IMR-90 (cell line): ENCODE results near the gene SHROOM3. TPM values are rescaled to one million over a fixed set of nuclear protein-coding genes. Genes with fewer than 3 reads are reported as not detected.

ENCODE experiments used
- ATAC-seq: fragments of 200-7000 bp; cut with Tn5 transposase; 2 replicates; pipeline ENCODE4 v1.9.1; 2020; ENCODE audit warnings: low read depth, mild to moderate bottlenecking, moderate library complexity
- BruUV-seq: library from RNA; stranded (reverse); fragments of 400-500 nt; replicated peaks from 2 replicates; lab custom pipeline; 2021; lab: Mats Ljungman, UMichigan
- CTCF ChIA-PET: fragments of 300-600 bp; formaldehyde crosslinking; extraction: SDS; loops from one replicate; lab custom pipeline; 2021; ENCODE audit warnings: antibody characterized with exemption; lab: Yijun Ruan, JAX
- POLR2A ChIA-PET: fragments of 300-600 bp; sonication (Branson Sonifier 250); formaldehyde crosslinking; loops from one replicate; lab custom pipeline; 2022; ENCODE audit warnings: antibody characterized with exemption; ENCODE audit not compliant: unreplicated experiment; lab: Charles Lee
- DNase-seq: peaks from one replicate; pipeline ENCODE4 v3.0.0; 2013
- H2AFZ ChIP-seq: replicated peaks from 2 replicates; pipeline ENCODE3; 2013; ENCODE audit warnings: low read length, mild to moderate bottlenecking; ENCODE audit not compliant: poor library complexity
- H2AK5ac ChIP-seq: 2 replicates; pipeline ENCODE4 v1.6.1; 2013; ENCODE audit warnings: low read depth, low read length, inconsistent platforms
- H2AK9ac ChIP-seq: replicated peaks from 2 replicates; pipeline ENCODE3; 2013; ENCODE audit warnings: mild to moderate bottlenecking, low read depth, low read length, moderate library complexity; ENCODE audit not compliant: poor library complexity
- H2BK120ac ChIP-seq: 2 replicates; pipeline ENCODE4 v1.6.1; 2013; ENCODE audit warnings: low read depth, low read length, inconsistent platforms
- H2BK15ac ChIP-seq: 3 replicates; pipeline ENCODE4 v1.6.1; 2013; ENCODE audit warnings: low read depth, low read length, inconsistent platforms
- H2BK20ac ChIP-seq: 2 replicates; pipeline ENCODE4 v1.6.1; 2013; ENCODE audit warnings: low read depth, mild to moderate bottlenecking, inconsistent platforms, low read length, moderate library complexity
- H2BK5ac ChIP-seq: 2 replicates; pipeline ENCODE4 v1.6.1; 2013; ENCODE audit warnings: mild to moderate bottlenecking, low read depth, low read length, inconsistent platforms; ENCODE audit not compliant: poor library complexity, severe bottlenecking
- H3K14ac ChIP-seq: replicated peaks from 2 replicates; pipeline ENCODE4 v1.6.1; 2013; ENCODE audit warnings: low read depth, low read length, inconsistent platforms
- H3K18ac ChIP-seq: 2 replicates; pipeline ENCODE4 v1.6.1; 2013; ENCODE audit warnings: low read depth, low read length, control low read depth
- H3K23ac ChIP-seq: 2 replicates; pipeline ENCODE4 v1.6.1; 2013; ENCODE audit warnings: low read depth, low read length, inconsistent platforms
- H3K27ac ChIP-seq: 2 replicates; pipeline ENCODE4 v1.5.1; 2013; ENCODE audit warnings: mild to moderate bottlenecking, control low read depth, low read length; ENCODE audit not compliant: insufficient read depth
- H3K27me3 ChIP-seq: 2 replicates; pipeline ENCODE4 v1.6.1; 2013; ENCODE audit warnings: low read length; ENCODE audit not compliant: control insufficient read depth, insufficient read depth
- H3K36me3 ChIP-seq: 2 replicates; pipeline ENCODE4 v1.6.1; 2013; ENCODE audit warnings: low read length, mixed read lengths; ENCODE audit not compliant: control insufficient read depth, insufficient read depth
- H3K4ac ChIP-seq: 2 replicates; pipeline ENCODE4 v1.6.1; 2013; ENCODE audit warnings: low read depth, low read length, inconsistent platforms
- H3K4me1 ChIP-seq: 2 replicates; pipeline ENCODE4 v1.6.1; 2013; ENCODE audit warnings: low read length, mixed read lengths; ENCODE audit not compliant: control insufficient read depth, insufficient read depth
- H3K4me2 ChIP-seq: 2 replicates; pipeline ENCODE4 v1.6.1; 2013; ENCODE audit warnings: low read depth, mild to moderate bottlenecking, control low read depth, low read length, moderate library complexity
- H3K4me3 ChIP-seq: 2 replicates; pipeline ENCODE4 v1.5.1; 2013; ENCODE audit warnings: low read depth, mild to moderate bottlenecking, control low read depth, low read length, moderate library complexity; ENCODE audit not compliant: insufficient read depth
- H3K56ac ChIP-seq: 2 replicates; pipeline ENCODE4 v1.6.1; 2013; ENCODE audit warnings: low read length, inconsistent platforms; ENCODE audit not compliant: insufficient read depth; ENCODE audit errors: extremely low read depth
- H3K79me1 ChIP-seq, 2 experiments: 2 replicates each; pipeline ENCODE4 v1.6.1; 2013; ENCODE audit warnings: low read length in 2 of 2, inconsistent platforms in 1 of 2, low read depth in 1 of 2
- H3K9ac ChIP-seq: 2 replicates; pipeline ENCODE4 v1.6.1; 2013; ENCODE audit warnings: low read depth, low read length, control low read depth
- H3K9me1 ChIP-seq: 2 replicates; pipeline ENCODE4 v1.6.1; 2013; ENCODE audit warnings: low read length, inconsistent platforms; ENCODE audit not compliant: insufficient read depth
- H3K9me3 ChIP-seq: 2 replicates; pipeline ENCODE4 v1.6.1; 2013; ENCODE audit warnings: low read length; ENCODE audit not compliant: control insufficient read depth, insufficient read depth
- H4K20me1 ChIP-seq: 2 replicates; pipeline ENCODE4 v1.6.1; 2013; ENCODE audit warnings: low read length, inconsistent platforms; ENCODE audit not compliant: insufficient read depth
- H4K5ac ChIP-seq: 2 replicates; pipeline ENCODE4 v1.6.1; 2013; ENCODE audit warnings: mild to moderate bottlenecking, low read depth, low read length, control low read depth
- H4K8ac ChIP-seq, 2 experiments: 2 replicates each; pipeline ENCODE4 v1.6.1; 2013; ENCODE audit warnings: low read depth in 2 of 2, low read length in 2 of 2, control low read depth in 1 of 2, inconsistent platforms in 1 of 2
- H4K91ac ChIP-seq: 2 replicates; pipeline ENCODE4 v1.6.1; 2013; ENCODE audit warnings: low read depth, low read length, inconsistent platforms; ENCODE audit not compliant: insufficient read depth
- BHLHE40 ChIP-seq: fragments of 150-350 bp; IDR thresholded peaks from 2 replicates; pipeline ENCODE4 v1.6.1; 2016; ENCODE audit warnings: mild to moderate bottlenecking, low read depth, low read length
- CEBPB ChIP-seq: IDR thresholded peaks from 2 replicates; pipeline ENCODE4 v1.6.1; 2012; ENCODE audit warnings: low read depth, low read length, improper control_type of control experiment
- CHD1 ChIP-seq: IDR thresholded peaks from 2 replicates; pipeline ENCODE4 v1.6.1; 2012; ENCODE audit warnings: low read depth, low read length, improper control_type of control experiment
- FOS ChIP-seq: fragments of 150-350 bp; IDR thresholded peaks from 2 replicates; pipeline ENCODE4 v1.6.1; 2016; ENCODE audit warnings: low read depth, low read length
- MAFK ChIP-seq: IDR thresholded peaks from 2 replicates; pipeline ENCODE4 v1.6.1; 2012; ENCODE audit warnings: low read depth, low read length, improper control_type of control experiment
- MAZ ChIP-seq: IDR thresholded peaks from 2 replicates; pipeline ENCODE4 v1.6.1; 2012; ENCODE audit warnings: low read depth, mild to moderate bottlenecking, low read length, improper control_type of control experiment, moderate library complexity, borderline replicate concordance
- MXI1 ChIP-seq: IDR thresholded peaks from 2 replicates; pipeline ENCODE4 v1.6.1; 2012; ENCODE audit warnings: low read depth, mild to moderate bottlenecking, low read length, moderate library complexity, borderline replicate concordance
- NFE2L2 ChIP-seq: fragments of 150-350 bp; IDR thresholded peaks from 2 replicates; pipeline ENCODE4 v1.6.1; 2016; ENCODE audit warnings: low read depth, mild to moderate bottlenecking, low read length
- POLR2A ChIP-seq: IDR thresholded peaks from 2 replicates; pipeline ENCODE4 v1.6.1; 2012; ENCODE audit warnings: mild to moderate bottlenecking, low read depth, low read length
- RAD21 ChIP-seq: IDR thresholded peaks from 2 replicates; pipeline ENCODE4 v1.6.1; 2012; ENCODE audit warnings: low read length, improper control_type of control experiment
- RCOR1 ChIP-seq: IDR thresholded peaks from 2 replicates; pipeline ENCODE4 v1.6.1; 2012; ENCODE audit warnings: mild to moderate bottlenecking, low read length, improper control_type of control experiment; ENCODE audit not compliant: insufficient replicate concordance
- RFX5 ChIP-seq: IDR thresholded peaks from 2 replicates; pipeline ENCODE4 v1.8.0; 2012; ENCODE audit warnings: low read depth, mild to moderate bottlenecking, low read length, moderate library complexity
- SMC3 ChIP-seq: fragments of 150-350 bp; IDR thresholded peaks from 2 replicates; pipeline ENCODE4 v1.6.1; 2016; ENCODE audit warnings: low read depth, mild to moderate bottlenecking, antibody characterized with exemption, low read length, moderate library complexity
- WGBS, 2 experiments: methylation state at CpG; one replicate each; pipeline versions ENCODE4 v1.1.5 to v1.1.7; 2013; ENCODE audit warnings: missing lambda C conversion rate in 2 of 2; ENCODE audit not compliant: insufficient read length in 1 of 2; ENCODE audit errors: extremely low coverage in 2 of 2; 5-methylcytosine and 5-hydroxymethylcytosine counted together
- dilution Hi-C: fragments of 300-500 bp; cut with HindIII; formaldehyde crosslinking; loops from one replicate; pipeline ENCODE4 v1.14.3; 2018; ENCODE audit warnings: low sequenced_read_pairs; ENCODE audit not compliant: unreplicated experiment
- in situ Hi-C: fragments of 300-500 bp; cut with MboI; formaldehyde crosslinking; loops from 3 replicates; pipeline ENCODE4 v1.14.3; 2019; ENCODE audit warnings: low sequenced_read_pairs, inconsistent platforms, mixed read lengths
- intact Hi-C: fragments of 100-400 bp; cut with micrococcal nuclease; formaldehyde crosslinking; loops from 2 replicates; pipeline ENCODE4 v1.10.0; 2022
- polyA plus RNA-seq, 3 experiments: library from polyadenylated mRNA; depleted of rRNA; stranded (reverse); fragments of >200 nt; gene quantifications; 2 replicates each; pipeline ENCODE4 v1.2.3, GENCODE V29; 2012; ENCODE audit warnings: low replicate concordance in 1 of 3
- total RNA-seq: library from RNA; depleted of rRNA; stranded (reverse); fragments of >200 nt; gene quantifications from 2 replicates; pipeline ENCODE4 v1.2.3, GENCODE V29; 2012
- TF ChIP-seq, protein P1 (sequence below): fragments of 150-350 bp; IDR thresholded peaks from 2 replicates; pipeline ENCODE4 v1.6.1; 2016; ENCODE audit warnings: low read depth, mild to moderate bottlenecking, low read length, moderate library complexity, borderline replicate concordance
- TF ChIP-seq, protein P2 (sequence below): conservative IDR thresholded peaks from 2 replicates; pipeline ENCODE4 v1.5.1; 2012; ENCODE audit warnings: mild to moderate bottlenecking, low read depth, low read length, improper control_type of control experiment
- TF ChIP-seq, protein P3 (sequence below): fragments of 150-350 bp; IDR thresholded peaks from 2 replicates; pipeline ENCODE4 v1.6.1; 2017; ENCODE audit warnings: mild to moderate bottlenecking, antibody characterized with exemption, low read length, low read depth

SHROOM3 gene
- total and polyA plus RNA-seq, 2 of the 4 experiments (the other 2 are of a cell fraction), result 10.8 to 19.5 TPM

DNA sequence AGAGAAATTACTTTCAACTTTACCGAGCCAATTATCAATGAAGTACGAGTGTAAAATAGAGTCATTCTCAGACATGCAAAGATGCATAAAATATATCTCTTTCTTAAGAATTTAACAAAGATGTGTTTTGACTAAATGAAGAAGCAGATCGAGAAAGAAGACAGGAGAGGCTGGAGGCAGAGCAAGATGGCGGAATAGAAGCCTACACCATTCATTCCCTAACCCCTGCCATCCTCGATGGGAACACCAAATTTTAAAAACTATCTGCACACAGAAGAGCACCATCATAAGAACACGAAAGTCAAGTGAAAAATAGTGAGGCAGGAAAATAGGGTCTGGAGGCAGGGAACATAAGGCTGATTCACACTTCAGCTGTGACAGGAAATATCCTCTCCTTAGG lies 49.1 kb upstream of the SHROOM3 start:
- H3K36me3 ChIP-seq, result no peaks in the 10 kb centered on the region
- ChIA-PET POLR2A (no interaction called here), CTCF (interaction anchor here (0.9 kb wide), 1 partner anchor 8 kb away, joined by 4 read pairs; no protein-coding TSS in a partner anchor)
- H3K18ac ChIP-seq, result no peak overlapping the region
- no peak overlapping the region for H2AK5ac ChIP-seq
- no peaks in the 10 kb centered on the region for H3K79me1 ChIP-seq
- H2BK15ac ChIP-seq, result no peak overlapping the region
- H4K8ac ChIP-seq, result no peak overlapping the region
- no peak for TF ChIP-seq NFE2L2
- no peak for TF ChIP-seq MXI1
- TF ChIP-seq RFX5, result no peak
- TF ChIP-seq POLR2A, result no peak
- TF ChIP-seq, protein P1, sequence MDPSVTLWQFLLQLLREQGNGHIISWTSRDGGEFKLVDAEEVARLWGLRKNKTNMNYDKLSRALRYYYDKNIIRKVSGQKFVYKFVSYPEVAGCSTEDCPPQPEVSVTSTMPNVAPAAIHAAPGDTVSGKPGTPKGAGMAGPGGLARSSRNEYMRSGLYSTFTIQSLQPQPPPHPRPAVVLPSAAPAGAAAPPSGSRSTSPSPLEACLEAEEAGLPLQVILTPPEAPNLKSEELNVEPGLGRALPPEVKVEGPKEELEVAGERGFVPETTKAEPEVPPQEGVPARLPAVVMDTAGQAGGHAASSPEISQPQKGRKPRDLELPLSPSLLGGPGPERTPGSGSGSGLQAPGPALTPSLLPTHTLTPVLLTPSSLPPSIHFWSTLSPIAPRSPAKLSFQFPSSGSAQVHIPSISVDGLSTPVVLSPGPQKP, result no peak
- no peak for TF ChIP-seq CHD1
- no peak for TF ChIP-seq CEBPB
- no peak for TF ChIP-seq MAFK
- no peak for TF ChIP-seq RCOR1
- TF ChIP-seq, protein P2, sequence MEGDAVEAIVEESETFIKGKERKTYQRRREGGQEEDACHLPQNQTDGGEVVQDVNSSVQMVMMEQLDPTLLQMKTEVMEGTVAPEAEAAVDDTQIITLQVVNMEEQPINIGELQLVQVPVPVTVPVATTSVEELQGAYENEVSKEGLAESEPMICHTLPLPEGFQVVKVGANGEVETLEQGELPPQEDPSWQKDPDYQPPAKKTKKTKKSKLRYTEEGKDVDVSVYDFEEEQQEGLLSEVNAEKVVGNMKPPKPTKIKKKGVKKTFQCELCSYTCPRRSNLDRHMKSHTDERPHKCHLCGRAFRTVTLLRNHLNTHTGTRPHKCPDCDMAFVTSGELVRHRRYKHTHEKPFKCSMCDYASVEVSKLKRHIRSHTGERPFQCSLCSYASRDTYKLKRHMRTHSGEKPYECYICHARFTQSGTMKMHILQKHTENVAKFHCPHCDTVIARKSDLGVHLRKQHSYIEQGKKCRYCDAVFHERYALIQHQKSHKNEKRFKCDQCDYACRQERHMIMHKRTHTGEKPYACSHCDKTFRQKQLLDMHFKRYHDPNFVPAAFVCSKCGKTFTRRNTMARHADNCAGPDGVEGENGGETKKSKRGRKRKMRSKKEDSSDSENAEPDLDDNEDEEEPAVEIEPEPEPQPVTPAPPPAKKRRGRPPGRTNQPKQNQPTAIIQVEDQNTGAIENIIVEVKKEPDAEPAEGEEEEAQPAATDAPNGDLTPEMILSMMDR, result no peak
- TF ChIP-seq, protein P3, sequence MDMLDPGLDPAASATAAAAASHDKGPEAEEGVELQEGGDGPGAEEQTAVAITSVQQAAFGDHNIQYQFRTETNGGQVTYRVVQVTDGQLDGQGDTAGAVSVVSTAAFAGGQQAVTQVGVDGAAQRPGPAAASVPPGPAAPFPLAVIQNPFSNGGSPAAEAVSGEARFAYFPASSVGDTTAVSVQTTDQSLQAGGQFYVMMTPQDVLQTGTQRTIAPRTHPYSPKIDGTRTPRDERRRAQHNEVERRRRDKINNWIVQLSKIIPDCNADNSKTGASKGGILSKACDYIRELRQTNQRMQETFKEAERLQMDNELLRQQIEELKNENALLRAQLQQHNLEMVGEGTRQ, result no peak
- TF ChIP-seq RAD21, result no peak
- no peak for TF ChIP-seq SMC3
- no peak for TF ChIP-seq FOS
- no peak for TF ChIP-seq BHLHE40
- no peak for TF ChIP-seq MAZ
- H3K9me1 ChIP-seq, result no peaks in the 10 kb centered on the region
- dilution Hi-C loops (no loop called here), in situ Hi-C loops (no loop called here), intact Hi-C loops (no loop called here)
- no peak overlapping the region for H2BK120ac ChIP-seq
- no peak overlapping the region for H3K4me3 ChIP-seq
- no TSS peak for BruUV-seq
- no peaks in the 10 kb centered on the region for H4K20me1 ChIP-seq
- H2BK20ac ChIP-seq, result no peak overlapping the region
- no peak overlapping the region for H2AK9ac ChIP-seq
- DNase-seq, result no peak
- H2BK5ac ChIP-seq, result no peak overlapping the region
- H3K56ac ChIP-seq, result no peak overlapping the region
- peaks cover 2% of the 10 kb centered on the region; the same call in 1 of the 2 replicates for H3K9me3 ChIP-seq
- no peak overlapping the region for H3K14ac ChIP-seq
- H3K4ac ChIP-seq, result no peak overlapping the region
- no peak for ATAC-seq
- no peak overlapping the region for H3K9ac ChIP-seq
- H3K4me2 ChIP-seq, result no peak overlapping the region
- H3K4me1 ChIP-seq, result no peaks in the 10 kb centered on the region
- no CpG with 5 or more reads among the region's 6 CpGs for WGBS, 2 experiments
- no peak overlapping the region for H3K27ac ChIP-seq
- H4K91ac ChIP-seq, result no peak overlapping the region
- no peak overlapping the region for H3K23ac ChIP-seq
- peaks cover 8% of the 10 kb centered on the region for H3K27me3 ChIP-seq
- H2AFZ ChIP-seq, result no peak overlapping the region
- H4K5ac ChIP-seq, result no peak overlapping the region
